Fibroblast of mammary gland (primary cell): ENCODE measurements around the gene UNC13A.

Experiments used
- DNase-seq: peaks from one replicate; pipeline ENCODE4 v3.0.0-alpha.2; 2010; ENCODE audit warnings: low read depth
- H3K4me3 ChIP-seq: 2 replicates; pipeline ENCODE4 v1.5.1; 2011; ENCODE audit warnings: low read depth, mild to moderate bottlenecking, low read length, moderate library complexity; ENCODE audit not compliant: control insufficient read depth
- CTCF ChIP-seq: conservative IDR thresholded peaks from 2 replicates; pipeline ENCODE4 v1.5.1; 2011; ENCODE audit warnings: low read depth, low read length, inconsistent platforms; ENCODE audit not compliant: control insufficient read depth, insufficient read depth

Gene UNC13A

GRCh38 chr19:17610384-17610783, 77.8 kb downstream of the UNC13A start:
- no peak for TF ChIP-seq CTCF
- no peak overlapping the region for H3K4me3 ChIP-seq
- DNase-seq, result peak; percentile 28

- no peak for TF ChIP-seq CTCF
- no peak for DNase-seq
- no peak overlapping the region for H3K4me3 ChIP-seq
These were observed 80.2 kb downstream of the UNC13A start for GRCh38 chr19:17607936-17608335.

- TF ChIP-seq CTCF, result no peak
- H3K4me3 ChIP-seq, result no peak overlapping the region
- DNase-seq, result no peak
These were observed 81.5 kb downstream of the UNC13A start for GRCh38 chr19:17606590-17607185.

- no peak overlapping the region for H3K4me3 ChIP-seq
- peak; percentile 21 for TF ChIP-seq CTCF
- peak; percentile 65 for DNase-seq
These were observed 82.2 kb downstream of the UNC13A start for GRCh38 chr19:17605761-17606589.

GRCh38 chr19:17605117-17605516, 83.0 kb downstream of the UNC13A start:
- no peak overlapping the region for H3K4me3 ChIP-seq
- no peak for TF ChIP-seq CTCF
- DNase-seq, result no peak

- no peak for TF ChIP-seq CTCF
- H3K4me3 ChIP-seq, result no peak overlapping the region
- no peak for DNase-seq
These were observed 83.7 kb downstream of the UNC13A start for GRCh38 chr19:17604372-17605025.
